GM18498 (cell line): ENCODE results near the gene ZNF496.
"Not testable (repeated sequence)": the region's sequence is repeated elsewhere in the genome, so short reads cannot be mapped to it uniquely, and the experiment has no call there.

Experiments
- ATAC-seq: cut with Tn5 transposase; IDR thresholded peaks from one replicate; pipeline ENCODE4 v1.9.1; 2021; ENCODE audit warnings: mild to moderate bottlenecking, moderate library complexity; ENCODE audit not compliant: unreplicated experiment

ZNF496 gene

GRCh38 chr1:247295746-247296145, 35.9 kb downstream of the ZNF496 start:
- ATAC-seq, result no peak

- ATAC-seq, result no peak
These were observed 36.4 kb downstream of the ZNF496 start for GRCh38 chr1:247295274-247295684.

GRCh38 chr1:247294282-247294681, 37.4 kb downstream of the ZNF496 start:
- ATAC-seq, result no peak

- ATAC-seq, result no peak
These were observed 38.6 kb downstream of the ZNF496 start for GRCh38 chr1:247293047-247293446.

GRCh38 chr1:247291833-247292561, 39.7 kb downstream of the ZNF496 start:
- no peak for ATAC-seq

- ATAC-seq, result no peak
These were observed 40.5 kb downstream of the ZNF496 start for GRCh38 chr1:247291161-247291560.

- no peak for ATAC-seq
These were observed 41.1 kb downstream of the ZNF496 start for GRCh38 chr1:247290576-247290975.

GRCh38 chr1:247289274-247289892, 42.3 kb downstream of the ZNF496 start:
- ATAC-seq, result not testable (repeated sequence)

GRCh38 chr1:247288341-247288740, 43.3 kb downstream of the ZNF496 start:
- no peak for ATAC-seq

- ATAC-seq, result no peak
These were observed 44.2 kb downstream of the ZNF496 start for GRCh38 chr1:247287460-247287859.

- ATAC-seq, result no peak
These were observed 45.5 kb downstream of the ZNF496 start for GRCh38 chr1:247286134-247286670.

- no peak for ATAC-seq
These were observed 50.6 kb downstream of the ZNF496 start for GRCh38 chr1:247281001-247281574.

GRCh38 chr1:247277191-247277590, 54.5 kb downstream of the ZNF496 start:
- ATAC-seq, result no peak

GRCh38 chr1:247274605-247275256, 56.9 kb downstream of the ZNF496 start:
- ATAC-seq, result no peak

- no peak for ATAC-seq
These were observed 58.7 kb downstream of the ZNF496 start for GRCh38 chr1:247273013-247273412.

GRCh38 chr1:247270003-247270402, 61.7 kb downstream of the ZNF496 start:
- no peak for ATAC-seq

GRCh38 chr1:247269133-247269532, 62.5 kb downstream of the ZNF496 start:
- no peak for ATAC-seq

GRCh38 chr1:247268390-247269045, 63.1 kb downstream of the ZNF496 start:
- no peak for ATAC-seq

- ATAC-seq, result no peak
These were observed 65.6 kb downstream of the ZNF496 start for GRCh38 chr1:247266053-247266452.

- not testable (repeated sequence) for ATAC-seq
These were observed 75.9 kb downstream of the ZNF496 start, which contains the start of gene VN1R5 for GRCh38 chr1:247255772-247256171. TSS of gene VN1R5 (plus strand) at chr1:247256072.

- no peak for ATAC-seq
These were observed 84.1 kb downstream of the ZNF496 start for GRCh38 chr1:247247568-247247967.
